HepG2 (cell line): Measurements from ENCODE around the gene ZNF12.

Source experiments
- ATF1 ChIP-seq: IDR thresholded peaks from 2 replicates; pipeline ENCODE4 v1.6.1; 2016; ENCODE audit warnings: mild to moderate bottlenecking, control low read depth
- JUND ChIP-seq: sonication (generic); formaldehyde crosslinking; IDR thresholded peaks from 2 replicates; pipeline ENCODE4 v1.8.0; 2022; ENCODE audit warnings: mild to moderate bottlenecking, missing genetic modification reagents
- MXI1 ChIP-seq: IDR thresholded peaks from 3 replicates; pipeline ENCODE4 v1.6.1; 2012; ENCODE audit warnings: low read depth, low read length, inconsistent platforms, borderline replicate concordance
- NBN ChIP-seq: fragments of 450-650 bp; conservative IDR thresholded peaks from 2 replicates; pipeline ENCODE4 v1.6.1; 2017
- TF ChIP-seq, protein P1 (sequence below): sonication (generic); formaldehyde crosslinking; IDR thresholded peaks from 2 replicates; pipeline ENCODE4 v1.5.0; 2020; ENCODE audit warnings: mild to moderate bottlenecking, missing genetic modification reagents, moderate library complexity

GRCh38 chr7:6691103-6691502 is 15.6 kb downstream of the ZNF12 start:
- TF ChIP-seq, protein P1, sequence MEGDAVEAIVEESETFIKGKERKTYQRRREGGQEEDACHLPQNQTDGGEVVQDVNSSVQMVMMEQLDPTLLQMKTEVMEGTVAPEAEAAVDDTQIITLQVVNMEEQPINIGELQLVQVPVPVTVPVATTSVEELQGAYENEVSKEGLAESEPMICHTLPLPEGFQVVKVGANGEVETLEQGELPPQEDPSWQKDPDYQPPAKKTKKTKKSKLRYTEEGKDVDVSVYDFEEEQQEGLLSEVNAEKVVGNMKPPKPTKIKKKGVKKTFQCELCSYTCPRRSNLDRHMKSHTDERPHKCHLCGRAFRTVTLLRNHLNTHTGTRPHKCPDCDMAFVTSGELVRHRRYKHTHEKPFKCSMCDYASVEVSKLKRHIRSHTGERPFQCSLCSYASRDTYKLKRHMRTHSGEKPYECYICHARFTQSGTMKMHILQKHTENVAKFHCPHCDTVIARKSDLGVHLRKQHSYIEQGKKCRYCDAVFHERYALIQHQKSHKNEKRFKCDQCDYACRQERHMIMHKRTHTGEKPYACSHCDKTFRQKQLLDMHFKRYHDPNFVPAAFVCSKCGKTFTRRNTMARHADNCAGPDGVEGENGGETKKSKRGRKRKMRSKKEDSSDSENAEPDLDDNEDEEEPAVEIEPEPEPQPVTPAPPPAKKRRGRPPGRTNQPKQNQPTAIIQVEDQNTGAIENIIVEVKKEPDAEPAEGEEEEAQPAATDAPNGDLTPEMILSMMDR = no peak
- no peak for TF ChIP-seq MXI1
- no peak for TF ChIP-seq JUND (CRISPR knock-in tag)
- no peak for TF ChIP-seq NBN
- TF ChIP-seq ATF1 (CRISPR knock-in tag) = no peak
